GM19239 (cell line): Measurements from ENCODE around the gene CDCA3.
"Not testable (repeated sequence)": the region's sequence is repeated elsewhere in the genome, so short reads cannot be mapped to it uniquely, and the experiment has no call there.

Experiments used
- DNase-seq: peaks from one replicate; pipeline ENCODE4 v3.0.0; 2011; ENCODE audit warnings: low spot score; ENCODE audit not compliant: insufficient read length
- FAIRE-seq: peaks from 2 replicates; lab custom pipeline; 2011; peaks lifted over from hg19 to GRCh38; lab: Jason Lieb, UNC

The CDCA3 gene

DNA sequence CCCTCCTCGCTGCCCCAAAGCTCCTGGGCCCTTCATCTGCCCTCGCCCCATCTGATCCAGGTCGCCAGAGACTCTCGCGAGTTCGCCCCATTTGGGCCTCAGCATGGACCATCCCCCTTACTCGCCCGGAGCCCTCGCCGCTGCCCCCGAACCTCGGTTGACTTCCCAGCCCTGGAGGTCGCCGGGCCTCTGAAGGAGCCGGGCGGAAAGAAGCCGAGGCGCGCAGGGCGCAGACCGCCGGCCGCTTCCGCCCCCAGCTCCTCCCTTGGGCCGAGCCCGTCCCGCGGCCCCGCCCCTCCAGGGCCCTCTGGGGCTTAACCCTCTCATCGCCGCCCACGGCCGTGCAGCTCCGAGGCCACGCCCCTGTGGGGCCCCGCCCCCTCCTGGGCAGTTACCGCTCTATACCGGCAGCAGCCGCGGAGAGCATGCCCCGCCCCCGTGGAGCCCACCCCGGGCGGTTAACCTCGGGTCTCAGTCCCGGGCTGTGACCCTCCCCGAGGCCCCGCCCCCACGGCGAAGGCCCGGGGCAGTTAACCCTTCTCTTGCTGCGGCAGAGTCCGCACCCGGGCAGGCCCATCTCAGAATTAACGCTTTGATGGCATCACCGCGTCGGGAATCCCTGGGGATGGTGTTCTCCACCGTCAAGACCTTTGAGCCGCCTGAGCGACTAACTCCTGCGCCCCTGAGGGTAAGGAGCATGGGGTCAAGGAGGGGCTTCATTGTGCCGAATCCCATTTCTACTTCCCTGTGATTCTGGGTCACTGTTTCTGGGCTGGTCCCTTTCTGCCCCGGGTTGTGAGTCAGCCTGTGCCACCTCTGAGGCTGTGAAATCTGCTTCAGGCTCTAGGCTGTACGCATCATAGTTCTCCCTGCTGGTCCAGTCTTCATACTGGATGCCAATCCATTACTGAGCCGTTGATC, 22.3 kb upstream of the CDCA3 start, which contains the start of gene SPSB2:
Gene SPSB2, minus strand, starts transcription at position 210 of the 921 bp plus-strand sequence. CDS start 402 bp downstream, outside the sequence.
- DNase-seq (peak; percentile 89), FAIRE-seq (peak; percentile 78)

DNA sequence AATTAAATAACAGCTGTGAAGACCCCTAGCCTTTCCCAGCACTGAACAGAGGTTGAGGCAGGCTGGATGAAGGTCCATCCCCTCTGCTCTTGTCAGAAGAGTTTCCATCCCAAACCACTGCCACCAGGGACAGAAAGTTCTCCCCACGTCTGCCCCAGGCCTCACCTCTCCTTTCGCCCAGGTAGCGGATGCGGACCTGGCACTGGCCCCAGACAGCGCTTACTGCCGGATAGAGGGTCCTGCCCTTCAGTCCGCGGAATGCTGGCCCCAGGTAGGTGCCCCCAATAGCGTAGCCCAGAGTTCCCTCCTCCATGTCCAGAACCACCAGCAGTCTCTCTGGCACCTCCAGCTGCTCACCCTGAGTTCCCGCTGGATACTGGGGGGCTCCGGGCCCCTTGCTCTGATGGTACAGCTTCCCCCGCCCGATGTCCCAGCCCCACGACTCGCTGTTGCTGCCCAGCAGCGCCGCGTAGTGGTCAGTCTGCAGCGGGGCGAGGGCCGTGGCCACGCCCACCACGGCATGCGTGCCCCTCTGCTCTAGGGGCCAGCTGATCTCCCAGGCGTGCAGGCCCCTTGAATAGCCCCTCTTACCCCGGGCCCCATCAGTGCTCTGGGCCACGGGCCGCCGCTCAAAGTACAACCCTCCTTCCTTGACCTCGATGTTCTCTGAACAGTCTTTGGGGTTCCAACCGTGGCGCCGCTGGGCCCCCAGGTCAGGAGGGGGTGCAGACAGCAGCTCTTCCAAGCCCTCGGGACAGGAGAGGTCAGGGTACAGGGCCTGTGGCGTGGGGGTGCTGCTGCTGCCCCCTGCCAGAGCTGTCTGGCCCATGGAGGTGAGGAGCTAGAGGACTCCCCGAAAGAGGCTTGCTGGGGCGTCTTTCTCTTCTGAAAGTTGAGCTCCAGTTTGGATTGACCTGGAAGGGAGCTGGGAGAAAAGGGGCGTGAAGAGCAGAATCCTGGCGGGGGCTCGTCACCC, 21.3 kb upstream of the CDCA3 start:
- no peak for DNase-seq
- FAIRE-seq: peak; percentile 70

DNA sequence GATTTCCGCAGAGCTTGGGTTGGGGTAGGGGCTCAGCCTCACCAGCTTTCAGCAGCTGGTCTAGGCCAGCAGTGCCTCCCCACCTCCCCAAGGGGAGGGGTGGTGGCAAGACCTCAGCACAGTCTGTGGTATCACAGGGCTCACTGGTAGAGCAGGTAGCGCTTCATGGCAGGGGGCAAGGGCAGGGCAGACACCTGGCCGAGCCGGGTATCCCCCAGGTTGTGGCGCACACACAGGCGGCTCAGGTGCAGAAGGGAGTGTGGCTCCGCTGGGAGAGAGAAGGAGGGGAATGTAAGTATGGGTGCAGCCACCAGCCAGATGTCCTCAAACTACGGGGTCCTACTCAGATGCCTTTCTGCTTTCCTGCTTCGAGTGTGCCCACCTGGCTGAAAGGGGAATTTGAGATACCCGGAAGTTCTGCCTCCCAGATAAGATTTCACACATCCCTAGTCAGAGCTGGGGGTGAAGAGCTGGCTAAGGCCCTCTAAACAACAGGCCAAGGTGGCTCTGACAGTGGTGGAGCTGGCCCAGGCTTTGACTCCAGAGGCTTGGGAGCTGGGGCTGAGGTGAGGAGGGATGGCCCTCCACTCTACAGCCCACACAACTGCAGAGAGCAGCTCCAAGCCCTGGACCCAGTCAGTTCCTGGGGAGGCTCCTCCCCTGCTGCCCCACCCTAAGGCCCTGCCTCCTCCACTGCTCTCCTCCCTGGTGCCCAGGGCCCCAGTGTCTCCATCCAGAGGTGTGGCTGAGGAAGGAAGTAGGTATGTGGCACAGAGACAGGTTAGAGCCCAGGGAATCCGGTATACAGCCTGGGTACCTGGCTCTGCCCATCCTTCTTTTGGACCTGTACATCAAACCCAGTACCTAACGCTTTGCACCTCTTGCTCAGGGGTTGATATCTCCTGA, 20.2 kb upstream of the CDCA3 start:
- DNase-seq: no peak
- FAIRE-seq: no peak

DNA sequence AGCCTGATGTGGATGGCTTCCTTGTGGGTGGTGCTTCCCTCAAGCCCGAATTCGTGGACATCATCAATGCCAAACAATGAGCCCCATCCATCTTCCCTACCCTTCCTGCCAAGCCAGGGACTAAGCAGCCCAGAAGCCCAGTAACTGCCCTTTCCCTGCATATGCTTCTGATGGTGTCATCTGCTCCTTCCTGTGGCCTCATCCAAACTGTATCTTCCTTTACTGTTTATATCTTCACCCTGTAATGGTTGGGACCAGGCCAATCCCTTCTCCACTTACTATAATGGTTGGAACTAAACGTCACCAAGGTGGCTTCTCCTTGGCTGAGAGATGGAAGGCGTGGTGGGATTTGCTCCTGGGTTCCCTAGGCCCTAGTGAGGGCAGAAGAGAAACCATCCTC, 19.2 kb upstream of the CDCA3 start:
- FAIRE-seq, DNase-seq: not testable (repeated sequence)

- DNase-seq (peak; percentile 73), FAIRE-seq (peak; percentile 93)
These were observed 18.2 kb upstream of the CDCA3 start for GRCh38 chr12:6869049-6870021.

DNA sequence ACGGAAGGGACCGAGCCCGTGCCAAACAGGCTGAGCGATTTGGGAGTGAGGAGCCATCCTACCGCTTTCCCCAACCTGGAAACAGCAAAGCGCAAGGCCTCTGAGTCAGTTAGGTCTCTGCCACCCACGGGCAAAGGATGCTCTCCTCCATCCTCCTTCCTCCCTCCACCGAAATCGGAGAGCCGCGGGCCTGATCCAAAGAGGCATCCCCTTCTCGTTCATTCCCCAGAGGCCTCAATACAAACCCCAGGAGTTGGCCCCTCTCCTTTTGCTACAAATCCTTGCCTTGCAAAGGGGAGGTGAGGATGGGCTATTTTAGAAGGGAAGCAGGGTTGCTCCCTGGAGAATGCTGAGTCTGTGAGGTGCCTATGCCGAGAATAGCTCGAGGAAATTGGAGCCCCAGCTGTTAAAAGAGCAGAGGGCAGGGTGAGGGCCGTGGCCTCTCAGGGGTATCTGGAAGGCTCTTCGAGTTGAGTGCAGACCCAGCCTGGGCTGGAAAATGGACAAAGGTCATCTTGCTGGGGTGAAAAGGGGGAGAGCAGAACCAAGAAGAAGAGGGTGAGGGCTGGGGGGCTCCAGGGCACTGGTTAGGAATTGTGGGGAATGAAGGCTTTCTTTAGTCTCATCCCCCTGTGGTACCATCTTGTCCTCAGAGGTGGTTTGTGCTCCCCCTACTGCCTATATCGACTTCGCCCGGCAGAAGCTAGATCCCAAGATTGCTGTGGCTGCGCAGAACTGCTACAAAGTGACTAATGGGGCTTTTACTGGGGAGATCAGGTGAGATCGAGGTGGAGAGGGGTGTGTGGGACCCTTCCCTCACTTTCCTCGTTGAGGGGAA, 17.3 kb upstream of the CDCA3 start:
- peak; percentile 54 for FAIRE-seq
- no peak for DNase-seq

DNA sequence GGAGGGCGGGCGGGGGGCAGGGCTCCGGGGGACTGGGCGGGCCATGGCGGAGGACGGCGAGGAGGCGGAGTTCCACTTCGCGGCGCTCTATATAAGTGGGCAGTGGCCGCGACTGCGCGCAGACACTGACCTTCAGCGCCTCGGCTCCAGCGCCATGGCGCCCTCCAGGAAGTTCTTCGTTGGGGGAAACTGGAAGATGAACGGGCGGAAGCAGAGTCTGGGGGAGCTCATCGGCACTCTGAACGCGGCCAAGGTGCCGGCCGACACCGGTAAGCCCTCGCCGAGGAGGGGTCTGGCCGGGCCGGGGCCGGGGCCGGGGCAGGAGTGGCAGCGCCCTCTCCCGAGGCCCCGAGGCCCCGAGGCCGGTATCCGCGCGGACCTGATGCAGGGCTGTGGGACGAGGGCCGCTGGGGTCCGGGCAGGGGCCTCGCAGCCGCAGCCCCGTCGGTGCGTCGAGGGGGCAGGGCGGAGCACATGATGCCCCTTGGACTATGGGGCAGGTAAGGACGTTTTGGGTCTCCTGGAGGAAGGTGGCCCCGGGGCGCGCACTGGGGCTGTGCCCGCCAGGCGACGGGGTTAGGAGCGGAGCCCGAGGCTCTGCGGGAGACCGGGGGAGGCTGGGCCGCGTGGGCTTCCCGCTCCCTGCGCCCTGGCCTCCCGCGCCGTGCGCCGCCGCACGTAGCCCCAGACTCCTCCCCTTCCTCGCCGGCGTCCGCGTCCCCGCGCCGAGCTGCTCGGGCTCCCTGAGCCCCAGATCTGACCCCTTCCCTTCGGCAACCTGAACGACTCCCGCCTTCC, 16.5 kb upstream of the CDCA3 start, which contains the start of gene TPI1:
Gene TPI1, plus strand, starts transcription at position 119 of the 798 bp plus-strand sequence. Its CDS starts 36 bp downstream, at position 155.
- FAIRE-seq (peak; percentile 85), DNase-seq (peak; percentile 78)

DNA sequence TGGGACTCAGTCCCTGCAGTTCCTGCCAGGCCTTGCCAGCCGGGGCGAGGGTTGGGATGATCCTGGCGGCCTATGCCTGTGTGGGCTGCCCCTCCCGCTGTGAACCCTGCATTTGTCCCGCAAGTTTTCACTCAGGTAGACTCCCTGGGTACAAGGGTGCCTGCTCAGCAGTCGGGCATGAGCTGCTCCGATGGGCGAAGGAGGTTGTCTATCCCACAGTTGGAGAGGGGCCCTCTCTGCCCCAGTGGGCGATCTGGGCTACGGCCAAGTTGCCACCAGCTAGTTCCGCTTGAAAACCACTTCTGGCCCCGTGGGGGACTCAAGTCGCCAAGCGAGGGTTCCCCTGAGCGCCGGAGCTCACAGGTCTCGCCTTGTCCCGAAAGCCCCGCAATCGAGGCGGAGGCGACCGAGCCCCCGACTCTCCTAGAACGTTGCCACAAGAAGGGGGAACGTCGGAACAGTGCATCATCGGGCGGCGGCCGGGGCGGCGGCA, 15.9 kb upstream of the CDCA3 start:
- DNase-seq (no peak), FAIRE-seq (peak; percentile 89)

DNA sequence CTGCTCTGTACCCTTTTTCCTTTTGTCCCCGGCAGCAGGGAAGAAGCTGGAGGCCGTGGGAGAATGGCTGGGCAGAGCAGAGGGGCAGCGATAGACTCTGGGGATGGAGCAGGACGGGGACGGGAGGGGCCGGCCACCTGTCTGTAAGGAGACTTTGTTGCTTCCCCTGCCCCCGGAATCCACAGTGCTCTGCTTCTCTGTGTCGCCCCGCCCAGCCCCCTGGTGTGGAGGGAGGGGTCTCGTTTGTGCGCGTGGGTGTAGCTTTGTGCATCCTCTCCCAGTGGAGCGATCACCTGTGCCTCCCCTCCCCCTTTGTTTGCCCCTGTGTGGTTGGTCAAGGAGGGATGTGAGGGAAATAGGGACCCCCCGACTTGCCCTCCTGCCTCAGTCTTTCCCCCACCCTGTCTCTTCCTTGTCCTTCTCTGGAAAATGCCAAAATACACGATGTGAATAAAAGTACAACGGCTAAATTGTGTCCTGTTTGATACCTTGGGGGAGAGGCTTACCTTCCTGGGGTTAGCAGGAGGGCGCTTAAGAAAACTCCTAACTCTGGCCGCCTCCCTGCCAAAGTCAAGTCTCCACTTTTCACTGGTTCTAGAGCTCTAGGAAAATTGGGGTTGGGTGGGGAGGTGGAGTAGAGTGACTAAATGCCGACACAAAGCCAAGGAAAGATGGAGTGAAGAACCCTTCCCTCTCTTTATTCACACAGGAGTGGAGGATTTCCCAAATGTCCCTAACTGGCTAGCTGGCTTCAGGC, 15.3 kb upstream of the CDCA3 start:
- no peak for FAIRE-seq

DNA sequence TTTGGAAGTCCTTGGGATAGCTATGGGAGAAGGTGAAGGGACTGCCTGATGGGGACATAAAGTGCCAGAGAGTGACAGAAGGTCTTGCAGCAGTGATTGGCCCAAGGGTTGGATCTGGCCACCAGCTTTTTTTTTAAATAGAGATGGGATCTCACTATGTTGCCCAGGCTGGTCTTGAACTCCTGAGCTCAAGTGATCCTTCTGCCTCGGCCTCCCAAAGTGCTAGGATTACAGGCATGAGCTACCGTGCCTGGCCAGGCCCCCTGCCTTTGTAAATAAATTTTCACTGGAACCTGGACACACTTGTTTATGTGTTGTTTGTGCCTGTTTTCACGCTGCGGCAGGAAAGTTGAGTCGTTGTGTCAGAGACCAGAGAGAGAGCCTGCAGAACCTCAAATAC, 14.2 kb upstream of the CDCA3 start:
- FAIRE-seq: not testable (repeated sequence)

More for the DNA sequence above, 15.3 kb upstream of the CDCA3 start:
- no peak for DNase-seq

GRCh38 chr12:6863586-6864321, 12.7 kb upstream of the CDCA3 start:
- DNase-seq: no peak
- no peak for FAIRE-seq

More for the DNA sequence above, 14.2 kb upstream of the CDCA3 start:
- not testable (repeated sequence) for DNase-seq

DNA sequence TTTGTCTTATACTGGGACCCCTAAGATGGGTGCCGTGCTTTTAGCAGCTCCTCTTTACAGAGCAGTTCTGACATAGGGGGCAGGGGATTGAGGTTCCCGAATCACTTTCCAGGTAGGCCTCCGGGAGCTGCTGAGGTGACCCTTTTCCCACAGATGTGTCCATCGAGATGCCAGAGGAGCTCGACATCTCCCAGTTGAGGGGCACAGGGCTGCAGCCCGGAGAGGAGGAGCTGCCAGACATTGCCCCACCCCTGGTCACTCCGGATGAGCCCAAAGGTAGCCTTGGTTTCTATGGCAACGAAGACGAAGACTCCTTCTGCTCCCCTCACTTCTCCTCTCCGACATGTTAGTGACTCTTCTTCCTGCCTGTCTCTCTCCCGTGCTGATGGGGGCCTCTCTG, 11.9 kb upstream of the CDCA3 start:
- DNase-seq (no peak), FAIRE-seq (no peak)

GRCh38 chr12:6861391-6861790, 10.3 kb upstream of the CDCA3 start:
- no peak for FAIRE-seq

GRCh38 chr12:6860942-6861341, 9.9 kb upstream of the CDCA3 start:
- DNase-seq (no peak), FAIRE-seq (no peak)

More at GRCh38 chr12:6861391-6861790, 10.3 kb upstream of the CDCA3 start:
- no peak for DNase-seq

DNA sequence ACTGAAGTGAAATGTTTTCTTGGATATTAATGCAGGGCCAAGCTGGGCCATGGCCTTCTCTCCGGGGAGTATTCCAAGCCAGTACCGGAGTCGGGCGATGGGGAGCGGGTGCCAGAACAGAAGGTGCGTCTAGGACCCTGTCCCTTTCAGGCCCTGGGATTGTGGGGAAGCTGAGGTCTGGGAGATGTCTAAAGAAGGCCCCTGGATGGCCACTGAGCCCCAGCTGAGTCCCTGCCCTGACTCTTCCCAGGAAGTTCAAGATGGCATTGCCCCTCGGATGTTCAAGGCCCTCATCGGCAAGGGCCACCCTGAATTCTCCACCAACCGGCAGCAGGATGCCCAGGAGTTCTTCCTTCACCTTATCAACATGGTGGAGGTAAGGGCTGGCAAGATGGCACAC, 9.0 kb upstream of the CDCA3 start:
- DNase-seq (no peak), FAIRE-seq (no peak)
